ENCODE data around the gene TRPM2. TPM values are rescaled to one million over a fixed set of nuclear protein-coding genes. Genes with fewer than 3 reads are reported as not detected.

The TRPM2 gene
- total RNA-seq, 4 donors from 2014 or later = 2.9 to 7.0 (median 6.1) TPM

- TF ChIP-seq, protein P1, sequence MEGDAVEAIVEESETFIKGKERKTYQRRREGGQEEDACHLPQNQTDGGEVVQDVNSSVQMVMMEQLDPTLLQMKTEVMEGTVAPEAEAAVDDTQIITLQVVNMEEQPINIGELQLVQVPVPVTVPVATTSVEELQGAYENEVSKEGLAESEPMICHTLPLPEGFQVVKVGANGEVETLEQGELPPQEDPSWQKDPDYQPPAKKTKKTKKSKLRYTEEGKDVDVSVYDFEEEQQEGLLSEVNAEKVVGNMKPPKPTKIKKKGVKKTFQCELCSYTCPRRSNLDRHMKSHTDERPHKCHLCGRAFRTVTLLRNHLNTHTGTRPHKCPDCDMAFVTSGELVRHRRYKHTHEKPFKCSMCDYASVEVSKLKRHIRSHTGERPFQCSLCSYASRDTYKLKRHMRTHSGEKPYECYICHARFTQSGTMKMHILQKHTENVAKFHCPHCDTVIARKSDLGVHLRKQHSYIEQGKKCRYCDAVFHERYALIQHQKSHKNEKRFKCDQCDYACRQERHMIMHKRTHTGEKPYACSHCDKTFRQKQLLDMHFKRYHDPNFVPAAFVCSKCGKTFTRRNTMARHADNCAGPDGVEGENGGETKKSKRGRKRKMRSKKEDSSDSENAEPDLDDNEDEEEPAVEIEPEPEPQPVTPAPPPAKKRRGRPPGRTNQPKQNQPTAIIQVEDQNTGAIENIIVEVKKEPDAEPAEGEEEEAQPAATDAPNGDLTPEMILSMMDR (IDR thresholded peaks at IDR 0.05; ENCODE audit: low read depth) = no peak
Measured at GRCh38 chr21:44378646-44379514, 25.5 kb downstream of the TRPM2 start.

DNA sequence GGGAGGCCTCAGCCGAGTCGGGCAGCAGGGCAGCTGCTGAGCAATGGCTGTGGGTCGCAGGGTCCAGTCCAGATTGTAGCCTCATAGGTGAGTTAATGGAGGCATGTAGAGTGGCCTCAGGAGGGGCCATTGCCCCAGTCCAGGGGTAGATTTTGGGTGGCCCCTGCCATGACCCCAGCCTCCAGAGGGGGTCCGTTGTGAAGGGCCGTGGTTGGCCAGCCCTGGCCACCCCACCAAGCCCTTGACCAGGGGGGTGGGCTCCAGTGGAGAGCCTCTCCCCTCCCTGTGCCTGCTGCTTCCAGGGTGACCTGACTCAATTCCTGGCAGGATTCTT, 26.1 kb downstream of the TRPM2 start:
- TF ChIP-seq, protein P1 (IDR thresholded peaks at IDR 0.05; ENCODE audit: low read depth) = no peak

GRCh38 chr21:44379991-44380865, 26.8 kb downstream of the TRPM2 start:
- TF ChIP-seq, protein P1 (IDR thresholded peaks at IDR 0.05; ENCODE audit: low read depth) = no peak

- TF ChIP-seq, protein P1 (IDR thresholded peaks at IDR 0.05; ENCODE audit: low read depth) = no peak
Measured at GRCh38 chr21:44380876-44381275, 27.5 kb downstream of the TRPM2 start.

DNA sequence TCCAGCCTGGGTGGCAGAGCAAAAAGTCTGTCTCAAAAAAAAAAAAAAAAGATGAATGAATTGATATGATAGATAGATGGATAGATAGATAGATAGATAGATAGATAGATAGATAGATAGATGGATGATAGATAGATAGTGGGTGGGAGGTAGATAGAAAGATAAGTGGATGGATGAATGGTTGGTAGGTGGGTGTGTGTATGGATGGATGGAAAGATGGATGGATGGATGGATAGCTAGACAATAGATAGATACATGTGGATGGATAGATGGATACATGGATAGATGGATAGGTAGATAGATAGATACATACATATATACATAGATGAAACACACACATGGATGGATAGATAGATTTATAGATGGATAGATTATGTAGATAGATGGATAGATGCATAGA, 28.5 kb downstream of the TRPM2 start:
- TF ChIP-seq, protein P1 (IDR thresholded peaks at IDR 0.05; ENCODE audit: low read depth) = no peak

DNA sequence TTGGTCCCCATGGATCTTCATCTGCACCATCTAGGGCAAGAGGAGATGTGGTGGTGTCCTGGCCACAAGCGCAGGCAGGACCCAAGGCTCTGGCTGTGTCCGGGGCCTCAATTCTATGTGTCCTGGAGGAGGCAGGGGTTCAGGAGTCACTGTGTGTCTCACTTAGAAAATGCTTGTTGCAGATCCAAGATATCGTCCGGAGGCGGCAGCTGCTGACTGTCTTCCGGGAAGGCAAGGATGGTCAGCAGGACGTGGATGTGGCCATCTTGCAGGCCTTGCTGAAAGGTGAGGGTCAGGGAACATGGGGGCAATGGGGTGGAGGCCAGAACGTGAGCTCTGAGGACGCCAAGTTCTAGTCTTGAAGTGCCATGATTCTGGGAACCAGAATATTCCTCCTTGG, 29.1 kb downstream of the TRPM2 start:
- TF ChIP-seq, protein P1 (IDR thresholded peaks at IDR 0.05; ENCODE audit: low read depth) = no peak

DNA sequence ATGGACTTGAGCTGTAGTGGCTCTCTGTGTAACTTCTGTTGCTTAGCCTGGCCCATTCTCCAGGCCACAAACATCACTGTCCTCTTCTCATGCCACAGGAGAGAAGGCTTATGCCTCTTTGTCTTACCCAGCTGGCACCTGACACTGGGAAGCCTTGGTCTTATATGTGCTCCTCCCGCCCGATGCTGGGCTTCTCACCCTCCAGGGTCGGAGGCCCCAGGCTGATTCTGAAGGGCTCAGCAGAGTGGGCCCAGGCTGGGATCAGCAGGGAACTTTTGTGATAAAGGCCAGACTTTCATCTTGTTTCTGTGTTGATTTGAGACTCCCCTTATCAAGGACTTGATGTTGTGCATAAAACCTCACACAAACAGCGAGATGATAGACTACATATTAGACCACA, 29.8 kb downstream of the TRPM2 start:
- TF ChIP-seq, protein P1 (IDR thresholded peaks at IDR 0.05; ENCODE audit: low read depth) = no peak

Measured in subcutaneous adipose tissue (tissue), 4 donors.